Measurements from ENCODE around the gene TAF11.

GRCh38 chr6:34836008-34836407 lies 51.8 kb downstream of the TAF11 start:
- TF ChIP-seq RARB (CRISPR knock-in tag; IDR thresholded peaks at IDR 0.05) = no peak
- no peak for TF ChIP-seq ZNF70 (CRISPR knock-in tag; IDR thresholded peaks at IDR 0.05)
- no peak for TF ChIP-seq PPARA (CRISPR knock-in tag; IDR thresholded peaks at IDR 0.05; ENCODE audit: borderline replicate concordance)
- no peak for TF ChIP-seq ESRRG (CRISPR knock-in tag; IDR thresholded peaks at IDR 0.05)
- no peak for TF ChIP-seq CSDC2 (CRISPR knock-in tag; IDR thresholded peaks at IDR 0.05)
- TF ChIP-seq ISL1 (CRISPR knock-in tag; IDR thresholded peaks at IDR 0.05) = no peak
- no peak for TF ChIP-seq ZC3H10 (CRISPR knock-in tag; IDR thresholded peaks at IDR 0.05)
- no peak for TF ChIP-seq CREB5 (CRISPR knock-in tag; IDR thresholded peaks at IDR 0.05; ENCODE audit: low read depth)
- TF ChIP-seq CSRNP3 (CRISPR knock-in tag; IDR thresholded peaks at IDR 0.05) = no peak
- TF ChIP-seq ZNF8 (CRISPR knock-in tag; IDR thresholded peaks at IDR 0.05) = no peak
- no peak for TF ChIP-seq PATZ1 (CRISPR knock-in tag; IDR thresholded peaks at IDR 0.05; ENCODE audit: borderline replicate concordance)
- no peak for TF ChIP-seq TCF4 (CRISPR knock-in tag; IDR thresholded peaks at IDR 0.05; ENCODE audit: borderline replicate concordance)
- TF ChIP-seq TSHZ2 (CRISPR knock-in tag; IDR thresholded peaks at IDR 0.05) = no peak
- TF ChIP-seq ZFP30 (CRISPR knock-in tag; IDR thresholded peaks at IDR 0.05) = no peak

Measured in SK-N-SH treated with all-trans-retinoic acid at 6 μM for 48 hours (cell line).